A549 treated with GW870086 at 1 μM for 4 hours (cell line): ENCODE measurements around the gene SNRPF. TPM values are rescaled to one million over a fixed set of nuclear protein-coding genes. Genes with fewer than 3 reads are reported as not detected.

ENCODE experiments used
- total RNA-seq: library from RNA; stranded (reverse); fragments of 200-300 nt; extraction: Qiagen RNA extraction; gene quantifications from 5 replicates; pipeline ENCODE4 v1.2.3, GENCODE V29; 2022; ENCODE audit warnings: low read depth

Gene SNRPF
- 111 to 150 TPM (median 129 TPM) in 5 replicates for total RNA-seq

DNA sequence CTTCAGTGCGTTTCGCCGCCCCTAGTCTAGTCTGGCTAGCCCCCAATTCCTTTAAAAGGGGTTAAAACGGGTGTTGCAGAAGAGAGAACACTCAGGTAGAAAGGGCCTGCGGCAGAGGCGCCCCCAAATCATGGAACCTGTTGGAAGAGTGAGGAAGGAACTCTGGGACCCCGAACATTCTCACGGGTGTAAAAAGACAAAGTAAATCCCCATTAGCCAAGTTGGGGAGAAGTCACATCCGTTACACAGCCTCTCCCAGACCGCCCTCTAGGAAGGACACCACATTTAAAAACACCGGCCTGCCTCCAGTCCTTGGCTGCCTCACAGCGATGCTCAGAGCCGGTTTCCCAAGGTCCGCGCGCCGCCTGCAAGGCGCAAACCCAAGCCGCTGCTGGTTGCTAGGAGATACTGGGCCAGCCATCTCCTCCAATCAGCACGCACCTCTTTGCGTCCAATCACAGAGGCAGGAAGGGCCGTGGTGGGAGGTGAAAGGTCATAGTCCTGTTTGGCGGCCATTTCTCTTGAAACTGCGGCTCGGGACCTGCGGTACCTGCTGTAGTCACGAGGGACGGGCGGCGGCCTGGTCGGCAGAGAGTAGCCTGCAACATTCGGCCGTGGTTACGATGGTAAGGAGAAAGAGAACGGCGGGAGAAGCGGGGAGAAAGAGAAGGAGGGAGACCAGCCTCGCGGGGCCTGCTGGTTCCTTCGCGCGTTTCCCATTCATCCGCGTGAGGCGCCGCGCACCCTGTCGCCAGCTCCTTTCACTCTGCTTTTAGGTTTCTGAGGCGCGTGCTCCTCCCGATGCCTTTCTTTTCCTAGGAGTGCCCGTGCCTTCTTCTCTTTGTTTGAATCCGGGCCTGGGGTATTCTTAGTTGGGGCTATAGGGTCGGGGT lies at the start of gene SNRPF:
SNRPF (plus strand) TSS at position 502 of the 893 bp plus-strand sequence; CDS start at position 624, 122 bp downstream.

Other genes with a start within 250 kb of the SNRPF start
- 40.7 to 53.3 TPM (median 47.0 TPM) in 5 replicates for gene NTN4, start 68.2 kb upstream of the SNRPF start, total RNA-seq
- gene CCDC38, start 83.7 kb downstream of the SNRPF start, total RNA-seq, result 0.07 to 0.16 TPM (median 0.11 TPM) in 4 of 5 replicates, not detected in the other
- gene AMDHD1, start 84.4 kb downstream of the SNRPF start, total RNA-seq, result 1.9 to 2.8 TPM (median 2.2 TPM) in 5 replicates
- 0.29 to 0.75 TPM (median 0.36 TPM) in 5 replicates for gene HAL, start 137.4 kb downstream of the SNRPF start, total RNA-seq
- 86.8 to 108 TPM (median 101 TPM) in 5 replicates for gene LTA4H, start 176.6 kb downstream of the SNRPF start, total RNA-seq